GDM1 (cell line): Measurements from ENCODE around the gene MIAT.
"Not testable (repeated sequence)": the region's sequence is repeated elsewhere in the genome, so short reads cannot be mapped to it uniquely, and the experiment has no call there.

Experiments used
- DNase-seq: peaks from one replicate; lab custom pipeline; 2025; lab: John Stamatoyannopoulos, UW

MIAT gene

GRCh38 chr22:26700462-26700861 is 43.1 kb downstream of the MIAT start:
- no peak for DNase-seq

DNA sequence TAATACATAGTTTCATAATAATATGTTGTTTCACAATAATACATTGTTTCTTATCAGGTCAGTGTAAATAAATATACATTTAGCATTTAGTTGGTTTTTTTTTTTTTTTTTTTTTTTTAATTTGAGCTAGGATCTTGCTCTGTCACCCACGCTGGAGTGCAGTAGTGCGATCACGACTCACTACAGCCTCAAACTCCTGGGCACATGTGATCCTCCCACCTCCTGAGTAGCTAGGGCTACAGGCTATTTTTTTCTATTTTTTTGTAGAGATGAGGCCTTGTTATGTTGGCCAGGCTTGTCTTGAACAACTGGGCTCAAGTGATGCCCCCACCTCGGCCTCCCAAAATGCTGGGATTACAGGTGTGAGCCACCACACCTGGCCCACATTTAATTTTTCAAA is 43.5 kb downstream of the MIAT start:
- DNase-seq: no peak

DNA sequence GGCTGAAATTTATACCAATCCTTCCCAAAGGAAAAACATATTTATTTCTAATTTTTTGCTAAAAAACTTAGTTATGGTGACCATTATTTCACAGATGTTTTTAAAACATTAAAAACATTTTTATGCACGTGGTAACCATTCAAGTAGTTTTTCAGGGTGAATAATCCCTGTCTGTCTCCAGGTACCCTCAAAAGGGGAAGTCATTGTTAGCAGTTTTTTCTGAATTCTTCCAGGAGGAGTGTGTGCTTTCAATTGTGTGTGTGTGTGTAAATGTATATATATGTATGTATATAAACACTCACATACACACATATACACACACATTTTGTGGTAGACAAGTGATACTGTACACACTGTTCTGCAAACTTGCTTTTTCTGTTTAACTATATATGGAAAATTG is 43.9 kb downstream of the MIAT start:
- DNase-seq: no peak

GRCh38 chr22:26702906-26703830 is 45.8 kb downstream of the MIAT start:
- DNase-seq: no peak

- DNase-seq: not testable (repeated sequence)
Observed at GRCh38 chr22:26705379-26705778, 48.0 kb downstream of the MIAT start.

DNA sequence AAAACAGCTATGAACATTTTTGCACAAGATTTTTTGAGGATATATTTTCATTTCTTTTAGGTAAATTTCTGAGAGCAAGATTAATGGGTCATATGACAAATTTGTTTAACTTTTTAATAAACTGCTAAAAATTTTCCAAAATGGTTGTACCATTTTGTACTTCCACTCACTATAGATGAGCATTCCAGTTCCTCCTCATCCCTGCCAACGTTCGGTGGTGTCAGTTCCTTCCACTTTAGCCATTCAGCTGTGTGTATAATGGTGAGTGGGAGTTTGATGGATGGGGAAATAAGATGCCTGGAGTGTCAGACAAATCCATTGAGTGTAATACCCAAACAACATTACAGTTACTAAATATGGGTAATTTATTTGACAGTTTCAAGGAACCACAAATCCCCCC is 49.7 kb downstream of the MIAT start:
- no peak for DNase-seq

- DNase-seq: no peak
Observed at GRCh38 chr22:26707581-26707980, 50.2 kb downstream of the MIAT start.

DNA sequence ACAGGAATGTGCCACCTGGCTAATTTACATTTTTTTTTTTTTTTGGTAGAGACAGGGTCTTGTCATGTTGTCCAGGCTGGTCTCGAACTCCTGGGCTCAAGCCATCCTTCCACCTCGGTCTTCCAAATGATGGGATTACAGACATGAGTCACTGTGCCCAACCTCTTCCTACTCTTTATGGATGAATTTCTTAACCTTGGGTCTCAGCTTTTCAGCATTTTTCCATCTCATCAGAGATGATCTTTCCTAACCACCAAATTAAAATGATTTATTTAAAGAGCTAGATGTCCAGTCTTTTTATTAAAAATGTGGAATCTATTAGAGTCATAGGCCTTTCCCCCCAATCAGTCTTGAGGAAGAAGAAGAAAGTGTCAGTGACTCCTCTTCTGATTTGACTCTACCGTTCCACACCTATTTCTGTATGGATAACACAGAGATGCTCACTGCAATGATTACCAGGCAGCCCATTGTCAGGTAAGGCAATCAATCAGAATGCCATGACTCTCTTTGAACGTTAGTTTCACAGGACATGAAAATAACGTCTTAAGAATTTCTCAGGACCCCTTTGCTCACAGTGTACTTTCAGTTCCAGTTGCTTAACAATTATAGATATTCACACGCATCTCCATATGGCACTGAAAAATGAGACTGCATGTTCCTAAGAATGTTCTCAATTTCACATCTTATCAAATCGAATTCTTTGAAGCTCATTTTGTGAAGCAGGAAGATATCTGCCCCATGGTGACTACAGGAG is 51.0 kb downstream of the MIAT start:
- DNase-seq: no peak

- DNase-seq: no peak
Observed at GRCh38 chr22:26709617-26710390, 52.4 kb downstream of the MIAT start.

- DNase-seq: no peak
Observed at GRCh38 chr22:26711205-26711963, 54.0 kb downstream of the MIAT start.

DNA sequence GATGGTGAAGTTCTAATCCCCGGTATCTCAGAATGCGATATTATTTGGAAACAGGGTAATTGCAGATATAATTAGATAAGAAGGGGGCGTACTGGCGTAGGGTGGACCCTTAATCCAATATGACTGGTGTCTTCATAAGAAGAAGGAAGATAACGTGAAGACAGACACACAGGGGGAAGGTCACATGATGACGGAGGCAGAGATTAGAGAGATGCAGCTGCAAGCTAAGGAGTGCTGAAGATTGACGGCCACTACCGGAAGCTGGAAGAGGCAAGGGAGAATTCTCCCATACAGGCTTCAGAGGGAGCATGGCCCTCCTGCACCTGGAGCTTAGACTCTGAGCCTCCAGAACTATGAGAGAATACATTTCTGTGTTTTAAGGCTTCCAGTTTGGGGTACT is 54.8 kb downstream of the MIAT start:
- DNase-seq: no peak

- no peak for DNase-seq
Observed at GRCh38 chr22:26713823-26714449, 56.5 kb downstream of the MIAT start.

GRCh38 chr22:26714971-26715370 is 57.6 kb downstream of the MIAT start:
- DNase-seq: no peak

DNA sequence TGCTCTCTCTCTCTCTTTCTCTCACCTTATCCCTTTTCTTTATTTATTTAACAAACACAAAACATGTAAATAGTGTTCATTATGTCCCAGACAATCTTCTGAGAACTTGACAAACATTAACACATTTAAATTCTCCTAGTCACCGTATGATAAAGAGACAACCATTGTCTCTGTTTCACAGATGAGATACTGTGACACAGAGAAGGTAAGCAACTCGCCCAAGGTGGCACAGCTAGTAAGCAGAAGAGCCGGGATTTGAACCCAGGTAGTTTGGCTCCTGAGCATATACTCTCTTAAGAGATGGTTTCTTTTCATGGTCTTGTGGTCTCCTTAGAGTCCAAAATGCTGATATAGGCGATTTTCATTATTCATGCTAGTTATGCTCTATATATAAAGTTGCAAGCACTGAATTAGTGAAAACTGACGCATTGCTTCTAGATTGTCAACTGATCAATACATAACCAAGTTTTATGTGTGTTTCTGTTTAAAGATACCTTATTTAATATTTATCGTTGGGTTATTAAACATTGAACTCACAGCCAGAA is 58.1 kb downstream of the MIAT start:
- DNase-seq: no peak

DNA sequence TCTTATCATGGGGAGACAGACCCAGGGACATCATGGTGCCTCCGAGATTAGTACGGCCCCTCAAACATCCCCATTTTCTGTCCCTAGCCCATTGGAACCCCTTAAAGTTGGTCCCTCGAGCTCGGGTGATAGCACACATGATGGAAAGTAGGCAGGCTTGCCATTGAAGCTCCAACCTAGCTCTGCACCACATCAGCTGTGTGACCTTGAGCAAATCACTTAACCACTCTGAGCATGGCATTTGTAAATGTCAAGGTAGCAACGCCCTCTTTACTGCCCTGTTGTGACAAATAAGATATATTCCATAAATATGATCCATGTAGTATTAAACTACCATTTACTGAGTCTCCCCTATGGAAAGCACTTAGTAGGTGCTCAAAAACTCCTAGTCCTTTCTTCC is 61.1 kb downstream of the MIAT start:
- DNase-seq: no peak

DNA sequence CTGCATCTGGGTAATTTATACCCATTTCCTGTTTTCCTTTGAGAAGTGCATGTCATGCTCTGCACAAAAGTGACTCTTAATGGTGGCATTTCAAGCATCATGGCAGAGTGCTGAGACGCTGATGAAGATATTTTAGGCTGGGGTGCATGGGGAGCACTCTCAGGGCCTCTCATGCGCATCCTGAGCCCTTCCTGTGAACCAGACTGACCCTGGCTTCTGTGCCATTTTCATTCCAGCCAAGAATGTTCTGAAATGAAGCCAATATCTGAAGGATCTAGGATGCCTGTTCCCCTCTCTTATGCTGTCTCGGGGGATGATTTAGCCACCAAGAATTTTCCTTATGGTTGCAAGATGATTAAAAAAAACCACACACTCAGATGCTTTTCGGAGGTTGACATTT is 61.5 kb downstream of the MIAT start:
- DNase-seq: no peak

DNA sequence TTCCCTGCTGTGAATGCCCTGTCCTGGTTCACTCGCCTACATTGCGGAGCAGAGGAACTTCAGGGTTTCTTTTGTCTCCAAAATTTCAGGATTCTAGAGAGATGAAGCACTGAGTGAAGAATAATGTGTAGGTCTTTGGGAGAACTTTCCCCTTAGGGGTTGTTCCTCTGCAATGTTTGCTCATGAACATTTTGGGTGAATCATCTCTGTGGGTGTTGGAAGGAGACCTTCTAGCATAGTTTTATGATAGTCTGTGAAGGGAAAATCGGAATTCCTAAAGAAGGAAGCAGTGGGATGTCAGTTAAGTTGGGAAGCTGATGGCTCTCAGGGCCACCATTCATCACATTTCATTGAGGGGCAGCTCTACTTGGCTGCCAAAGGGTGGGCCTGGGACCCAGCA is 64.8 kb downstream of the MIAT start:
- no peak for DNase-seq

DNA sequence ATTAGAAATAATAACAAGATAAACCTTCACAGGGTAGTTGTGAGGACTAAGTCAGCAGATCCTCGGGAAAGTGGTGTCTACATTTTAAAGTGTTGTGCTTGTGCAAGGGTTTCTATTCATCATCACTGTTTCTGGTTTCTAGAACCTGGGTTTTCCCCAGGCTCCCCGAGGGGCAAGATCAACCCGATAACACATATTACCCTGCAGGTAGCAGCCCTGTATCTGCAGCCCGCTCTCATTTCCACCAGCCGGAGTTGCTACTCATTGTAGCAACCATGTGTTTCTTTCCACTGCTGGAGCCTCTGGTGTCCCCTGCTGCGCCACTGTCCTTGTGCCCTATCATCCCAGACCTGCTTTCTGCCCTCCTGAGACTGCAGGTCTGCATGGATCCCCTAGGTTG is 67.0 kb downstream of the MIAT start:
- no peak for DNase-seq

DNA sequence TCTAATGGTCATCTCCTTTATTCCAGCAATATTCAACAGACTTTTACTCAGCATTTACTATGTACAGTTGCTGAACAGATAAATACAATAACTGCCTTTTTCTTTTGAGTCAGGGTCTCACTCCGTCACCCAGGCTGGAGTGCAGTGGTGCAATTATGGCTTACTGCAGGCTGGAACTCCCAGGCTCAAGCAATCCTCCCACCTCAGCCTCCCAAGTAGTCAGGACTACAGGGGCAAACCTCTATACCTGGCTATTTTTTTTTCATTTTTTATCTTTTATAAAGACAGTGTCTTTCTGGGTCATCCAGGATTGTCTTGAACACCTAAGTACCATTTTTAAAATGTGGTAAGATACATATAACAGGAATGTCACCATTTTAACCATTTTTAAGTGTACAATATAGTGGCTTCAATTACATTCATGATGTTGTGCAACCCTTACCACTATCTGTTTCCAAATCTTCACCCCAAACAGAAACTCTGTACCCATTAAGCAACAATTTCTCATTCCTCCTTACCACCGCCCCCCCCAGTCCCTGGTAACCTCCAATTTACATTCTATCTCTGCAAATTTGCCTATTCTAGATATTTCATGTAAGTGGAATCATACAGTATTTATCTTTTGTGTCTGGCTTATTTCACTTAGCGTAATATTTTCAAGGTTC is 67.8 kb downstream of the MIAT start:
- DNase-seq: no peak
